Progenitor cell of endocrine pancreas (in vitro differentiated cells): ENCODE data around the gene DOCK4. TPM values are rescaled to one million over a fixed set of nuclear protein-coding genes. Genes with fewer than 3 reads are reported as not detected.

Experiments
- DNase-seq: peaks from one replicate; pipeline ENCODE4 v3.0.0; 2021; ENCODE audit warnings: low spot score; ENCODE audit not compliant: unreplicated experiment
- H3K27ac Mint-ChIP-seq: 2 replicates; pipeline ENCODE4 v1.8.0; 2021; ENCODE audit warnings: mild to moderate bottlenecking, moderate library complexity, mixed read lengths
- H3K27me3 Mint-ChIP-seq: 2 replicates; pipeline ENCODE4 v1.8.0; 2021; ENCODE audit warnings: mixed read lengths
- H3K36me3 Mint-ChIP-seq: 2 replicates; pipeline ENCODE4 v1.8.0; 2022; ENCODE audit warnings: mixed read lengths; ENCODE audit not compliant: insufficient read depth
- H3K4me1 Mint-ChIP-seq: 2 replicates; pipeline ENCODE4 v1.8.0; 2021; ENCODE audit warnings: low read depth, mixed read lengths
- H3K4me3 Mint-ChIP-seq: 2 replicates; pipeline ENCODE4 v1.8.0; 2021; ENCODE audit warnings: low read depth, mild to moderate bottlenecking, moderate library complexity, mixed read lengths
- H3K9me3 Mint-ChIP-seq: 2 replicates; pipeline ENCODE4 v1.8.0; 2021; ENCODE audit warnings: low read depth, mixed read lengths
- total RNA-seq: library from RNA; stranded (reverse); gene quantifications from 2 replicates; pipeline ENCODE4 v1.2.1, GENCODE V29; 2021
- TF ChIP-seq, protein P1 (sequence below): fragments of 200-600 bp; sonication (generic); IDR thresholded peaks from one replicate; pipeline ENCODE4 v1.5.0; 2021; ENCODE audit warnings: antibody characterized with exemption, mild to moderate bottlenecking; ENCODE audit not compliant: unreplicated experiment

The DOCK4 gene
- total RNA-seq, 1 donor from 2014 or later: 28.8 TPM

DNA sequence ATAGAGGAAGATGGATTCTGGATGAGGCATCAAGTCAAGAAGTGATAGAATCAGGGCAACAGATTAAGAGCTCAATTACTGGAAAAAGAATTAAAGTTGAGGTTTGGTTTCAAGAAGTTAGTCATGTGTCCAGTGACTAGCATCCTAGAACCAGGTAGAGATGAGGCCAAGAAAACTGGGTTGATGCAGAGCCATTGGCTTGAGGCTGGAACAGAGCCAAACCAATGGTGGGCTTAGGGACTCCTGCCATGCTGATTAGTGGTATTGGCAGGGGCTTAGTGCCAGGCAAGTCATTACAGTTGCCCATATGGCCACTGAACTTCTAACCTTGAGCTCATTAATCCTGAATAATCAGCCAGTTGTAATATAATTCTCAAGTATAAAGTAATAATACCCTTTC lies 18.8 kb upstream of the DOCK4 start:
- Mint-ChIP-seq H3K4me1 (peaks cover 2% of the 10 kb centered on the region), H3K27me3 (no peaks in the 10 kb centered on the region), H3K9me3 (no peaks in the 10 kb centered on the region), H3K36me3 (peaks cover 7% of the 10 kb centered on the region), H3K27ac (no peak overlapping the region), H3K4me3 (no peak overlapping the region)
- no peak for DNase-seq
- TF ChIP-seq, protein P1, sequence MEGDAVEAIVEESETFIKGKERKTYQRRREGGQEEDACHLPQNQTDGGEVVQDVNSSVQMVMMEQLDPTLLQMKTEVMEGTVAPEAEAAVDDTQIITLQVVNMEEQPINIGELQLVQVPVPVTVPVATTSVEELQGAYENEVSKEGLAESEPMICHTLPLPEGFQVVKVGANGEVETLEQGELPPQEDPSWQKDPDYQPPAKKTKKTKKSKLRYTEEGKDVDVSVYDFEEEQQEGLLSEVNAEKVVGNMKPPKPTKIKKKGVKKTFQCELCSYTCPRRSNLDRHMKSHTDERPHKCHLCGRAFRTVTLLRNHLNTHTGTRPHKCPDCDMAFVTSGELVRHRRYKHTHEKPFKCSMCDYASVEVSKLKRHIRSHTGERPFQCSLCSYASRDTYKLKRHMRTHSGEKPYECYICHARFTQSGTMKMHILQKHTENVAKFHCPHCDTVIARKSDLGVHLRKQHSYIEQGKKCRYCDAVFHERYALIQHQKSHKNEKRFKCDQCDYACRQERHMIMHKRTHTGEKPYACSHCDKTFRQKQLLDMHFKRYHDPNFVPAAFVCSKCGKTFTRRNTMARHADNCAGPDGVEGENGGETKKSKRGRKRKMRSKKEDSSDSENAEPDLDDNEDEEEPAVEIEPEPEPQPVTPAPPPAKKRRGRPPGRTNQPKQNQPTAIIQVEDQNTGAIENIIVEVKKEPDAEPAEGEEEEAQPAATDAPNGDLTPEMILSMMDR: no peak

DNA sequence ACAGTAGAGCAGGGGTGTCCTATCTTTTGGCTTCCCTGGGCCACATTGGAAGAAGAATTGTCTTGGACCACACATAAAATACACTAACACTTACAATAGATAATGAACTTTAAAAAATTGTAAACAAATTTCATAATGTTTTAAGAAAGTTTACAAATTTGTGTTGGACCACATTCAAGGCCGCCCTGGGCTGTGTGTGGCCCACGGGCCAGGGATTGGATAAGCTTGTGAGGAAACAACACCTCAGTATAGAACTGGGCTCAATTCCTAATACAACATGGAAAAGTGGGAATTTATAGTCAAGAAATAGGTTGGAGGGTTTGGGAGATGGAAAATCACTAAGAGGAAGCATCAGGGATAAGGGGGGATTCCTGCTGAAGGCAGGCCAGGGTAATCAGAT lies 18.0 kb upstream of the DOCK4 start:
- peaks cover 7% of the 10 kb centered on the region for H3K36me3 Mint-ChIP-seq
- H3K27ac Mint-ChIP-seq: no peak overlapping the region
- TF ChIP-seq, protein P1: no peak
- DNase-seq: no peak
- H3K4me3 Mint-ChIP-seq: no peak overlapping the region
- H3K27me3 Mint-ChIP-seq: no peaks in the 10 kb centered on the region
- H3K4me1 Mint-ChIP-seq: peaks cover 2% of the 10 kb centered on the region
- H3K9me3 Mint-ChIP-seq: no peaks in the 10 kb centered on the region

GRCh38 chr7:112223310-112223709 lies 17.1 kb upstream of the DOCK4 start:
- Mint-ChIP-seq H3K27ac (no peak overlapping the region), H3K4me3 (no peak overlapping the region), H3K4me1 (no peaks in the 10 kb centered on the region), H3K27me3 (no peaks in the 10 kb centered on the region), H3K36me3 (peaks cover 7% of the 10 kb centered on the region), H3K9me3 (no peaks in the 10 kb centered on the region)
- DNase-seq: no peak
- TF ChIP-seq, protein P1: no peak

DNA sequence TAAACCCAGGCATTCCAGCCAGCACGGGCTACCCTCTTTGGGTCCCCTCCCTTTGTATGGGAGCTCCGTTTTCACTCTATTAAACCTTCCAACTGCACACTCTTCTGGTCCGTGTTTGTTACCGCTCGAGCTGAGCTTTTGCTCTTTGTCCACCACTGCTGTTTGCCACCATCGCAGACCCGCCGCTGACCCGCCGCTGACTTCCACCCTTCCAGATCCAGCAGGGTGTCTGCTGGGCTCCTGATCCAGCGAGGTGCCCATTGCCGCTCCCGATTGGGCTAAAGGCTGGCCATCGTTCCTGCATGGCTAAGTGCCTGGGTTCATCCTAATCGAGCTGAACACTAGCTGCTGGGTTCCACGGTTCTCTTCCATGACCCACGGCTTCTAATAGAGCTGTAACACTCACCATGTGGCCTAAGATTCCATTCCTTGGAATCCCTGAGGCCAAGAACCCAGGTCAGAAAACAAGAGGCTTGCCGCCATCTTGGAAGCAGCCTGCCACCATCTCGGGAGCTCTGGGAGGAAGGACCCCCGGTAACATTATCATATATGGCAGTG lies 14.8 kb upstream of the DOCK4 start:
- Mint-ChIP-seq H3K36me3 (peaks cover 11% of the 10 kb centered on the region), H3K4me1 (peaks cover under 1% of the 10 kb centered on the region), H3K4me3 (no peak overlapping the region), H3K9me3 (peaks cover 3% of the 10 kb centered on the region), H3K27me3 (no peaks in the 10 kb centered on the region), H3K27ac (no peak overlapping the region)
- TF ChIP-seq, protein P1: no peak
- DNase-seq: no peak

GRCh38 chr7:112215787-112216186 lies 9.6 kb upstream of the DOCK4 start:
- DNase-seq: no peak
- no peak overlapping the region for H3K4me3 Mint-ChIP-seq
- H3K27ac Mint-ChIP-seq: no peak overlapping the region
- H3K4me1 Mint-ChIP-seq: peaks cover 17% of the 10 kb centered on the region
- peaks cover 4% of the 10 kb centered on the region for H3K36me3 Mint-ChIP-seq
- no peaks in the 10 kb centered on the region for H3K27me3 Mint-ChIP-seq
- TF ChIP-seq, protein P1: no peak
- H3K9me3 Mint-ChIP-seq: peaks cover 3% of the 10 kb centered on the region
